NCI-H187 treated with DMSO at 0.1 percent for 48 hours (cell line): ENCODE results near the gene CDC16.

Experiments used
- DNase-seq: peaks from one replicate; lab custom pipeline; 2025; lab: John Stamatoyannopoulos, UW

The CDC16 gene

GRCh38 chr13:114303700-114304327, 69.1 kb downstream of the CDC16 start:
- no peak for DNase-seq

DNA sequence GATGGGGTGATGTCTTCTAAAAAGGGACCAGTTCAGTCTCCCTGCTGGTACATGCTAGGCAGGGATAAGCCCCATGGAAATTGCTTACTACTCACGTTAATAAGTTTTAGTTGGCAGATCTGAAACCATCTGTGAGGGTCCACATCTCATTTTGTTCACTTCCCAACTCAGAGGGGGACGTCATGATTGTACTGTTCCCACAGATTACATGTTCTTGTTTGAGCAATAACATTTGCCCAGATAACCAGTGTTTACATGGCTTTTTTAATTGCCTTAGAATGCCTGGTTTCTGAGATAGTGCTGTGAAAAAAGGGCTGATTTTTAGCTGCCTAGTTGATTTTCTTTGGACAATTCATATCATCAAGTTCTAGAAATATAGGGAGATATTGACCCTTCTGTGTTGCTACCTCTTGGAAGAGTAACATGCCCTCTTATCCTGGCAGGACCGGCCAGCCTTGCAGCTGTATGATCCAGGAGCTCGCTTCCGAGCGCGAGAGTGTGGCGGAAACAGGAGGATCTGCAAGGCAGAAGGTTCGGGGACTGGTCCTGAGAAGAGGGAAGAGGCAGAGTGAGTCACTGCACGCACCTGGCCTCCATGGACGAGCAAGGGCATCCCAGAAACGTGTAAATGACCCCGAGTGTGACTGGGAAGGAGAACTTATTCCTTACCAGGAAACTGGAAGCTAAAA, 69.8 kb downstream of the CDC16 start:
- no peak for DNase-seq

DNA sequence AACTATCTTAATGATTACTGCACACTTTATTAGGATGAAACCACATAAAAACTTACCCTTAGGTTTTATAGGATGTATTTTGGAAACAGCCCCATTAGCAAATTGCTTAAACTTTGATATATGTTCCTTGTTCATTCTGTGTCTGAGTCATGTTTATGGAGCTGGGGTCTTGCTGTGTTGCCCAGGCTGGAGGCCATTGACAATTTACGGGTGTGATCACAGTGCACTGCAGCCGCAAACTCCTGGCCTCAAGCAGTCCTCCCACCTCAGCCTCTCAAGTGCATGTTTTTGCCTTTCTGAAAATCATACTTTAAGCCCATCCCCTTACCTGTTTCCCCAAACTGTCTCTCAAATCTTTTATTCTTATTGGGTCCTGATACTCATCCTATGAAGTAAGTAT, 74.4 kb downstream of the CDC16 start:
- no peak for DNase-seq

- DNase-seq, result peak; percentile 56
Measured at GRCh38 chr13:114309806-114310410, 75.2 kb downstream of the CDC16 start.

GRCh38 chr13:114310956-114311355, 76.3 kb downstream of the CDC16 start:
- no peak for DNase-seq

DNA sequence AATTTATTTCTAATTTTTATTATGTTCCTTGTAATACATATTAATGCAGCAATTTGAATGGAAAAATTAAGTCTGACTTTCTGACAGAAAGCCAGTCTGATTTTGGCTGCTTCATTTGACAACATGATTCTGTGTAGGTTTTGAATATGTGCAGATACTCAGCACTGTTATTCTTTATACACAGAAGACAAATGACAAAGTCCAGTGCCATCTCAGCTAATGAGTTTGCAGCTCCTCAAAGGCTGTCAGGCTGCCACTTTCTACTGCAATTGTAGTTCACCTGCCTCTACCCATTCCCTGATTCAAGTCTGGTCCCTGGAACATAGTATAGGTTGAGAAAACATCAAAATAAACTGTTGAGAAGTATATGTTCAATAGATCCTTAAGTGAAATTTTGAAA, 76.7 kb downstream of the CDC16 start:
- no peak for DNase-seq

GRCh38 chr13:114311908-114312307, 77.2 kb downstream of the CDC16 start:
- DNase-seq, result no peak

- no peak for DNase-seq
Measured at GRCh38 chr13:114313061-114313860, 78.6 kb downstream of the CDC16 start.

GRCh38 chr13:114314074-114314912, 79.6 kb downstream of the CDC16 start, which contains the start of gene CHAMP1:
Gene CHAMP1 (plus strand): TSS chr13:114314503. CDS start chr13:114323843, 9,340 bp downstream.
- peak; percentile 50 for DNase-seq

- no peak for DNase-seq
Measured at GRCh38 chr13:114315074-114315785, 80.5 kb downstream of the CDC16 start.

DNA sequence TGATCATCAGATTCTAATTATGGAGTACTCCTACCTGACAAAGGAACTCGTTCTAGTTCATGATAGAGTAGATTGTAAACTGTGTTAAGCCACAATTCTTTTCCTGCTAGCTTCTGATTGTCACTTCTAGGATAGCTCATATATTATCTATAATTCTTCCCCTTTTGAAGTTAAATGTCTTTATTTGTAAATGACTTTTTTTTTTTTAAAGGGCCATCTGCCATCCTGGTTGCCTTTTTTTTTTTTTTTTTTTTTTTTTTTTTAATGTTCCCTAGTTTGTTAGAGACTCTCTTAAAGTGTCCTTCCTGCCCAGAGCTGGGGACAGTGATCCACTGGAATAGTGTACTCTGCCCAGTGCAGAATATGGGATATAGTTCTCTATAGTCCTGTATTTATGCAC, 83.9 kb downstream of the CDC16 start:
- DNase-seq, result no peak

GRCh38 chr13:114319441-114319913, 84.8 kb downstream of the CDC16 start:
- no peak for DNase-seq

- no peak for DNase-seq
Measured at GRCh38 chr13:114320065-114320464, 85.4 kb downstream of the CDC16 start.

DNA sequence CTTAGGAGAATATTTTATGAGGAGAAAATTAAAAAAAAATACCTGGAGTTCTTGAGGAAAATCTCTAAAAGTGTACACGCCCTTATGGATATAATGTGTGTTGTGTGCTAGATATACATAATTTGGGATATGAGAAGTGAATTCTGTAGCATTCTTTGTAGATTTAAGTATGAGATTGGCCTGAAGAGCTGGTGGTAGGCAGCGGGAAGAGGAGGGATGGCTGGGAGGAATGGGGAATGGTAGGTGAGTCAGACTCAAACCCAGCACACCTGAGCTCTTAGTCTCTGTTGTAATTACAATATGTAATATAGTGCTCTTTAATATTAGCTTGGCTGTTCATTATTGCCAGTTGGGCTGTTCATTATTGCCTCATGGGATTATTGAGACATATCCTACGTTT, 86.6 kb downstream of the CDC16 start:
- DNase-seq, result no peak
